DOHH2 (cell line): ENCODE data around the gene LRRC73.

Source experiments
- H3F3A ChIP-seq: fragments of 200-600 bp; sonication (generic), shearing (Covaris generic); 2 replicates; pipeline ENCODE4 v1.6.0; 2016; ENCODE audit warnings: antibody characterized with exemption, mild to moderate bottlenecking; ENCODE audit not compliant: control insufficient read depth, insufficient read depth
- H3K27ac ChIP-seq: fragments of 200-600 bp; sonication (generic); 2 replicates; pipeline ENCODE4 v1.5.1; 2014; ENCODE audit warnings: low read depth, mild to moderate bottlenecking, low read length, moderate library complexity
- H3K27me3 ChIP-seq: fragments of 200-600 bp; sonication (generic); 2 replicates; pipeline ENCODE4 v1.6.1; 2014; ENCODE audit warnings: mild to moderate bottlenecking, low read length, mixed read lengths; ENCODE audit not compliant: control insufficient read depth
- H3K36me3 ChIP-seq: fragments of 200-600 bp; sonication (generic); 2 replicates; pipeline ENCODE4 v1.6.1; 2014; ENCODE audit warnings: mild to moderate bottlenecking, low read length, moderate library complexity, mixed read lengths; ENCODE audit not compliant: control insufficient read depth
- H3K4me1 ChIP-seq: fragments of 200-600 bp; sonication (generic); 2 replicates; pipeline ENCODE4 v1.6.1; 2014; ENCODE audit warnings: mild to moderate bottlenecking, low read length, mixed read lengths; ENCODE audit not compliant: control insufficient read depth
- H3K4me2 ChIP-seq: fragments of 200-600 bp; sonication (generic); 2 replicates; pipeline ENCODE4 v1.6.0; 2014; ENCODE audit warnings: mild to moderate bottlenecking, low read length, moderate library complexity
- H3K4me3 ChIP-seq: fragments of 200-600 bp; sonication (generic); 2 replicates; pipeline ENCODE4 v1.5.1; 2014; ENCODE audit warnings: mild to moderate bottlenecking, low read length, mixed read lengths
- H3K79me2 ChIP-seq: fragments of 200-600 bp; sonication (generic); 2 replicates; pipeline ENCODE4 v1.6.1; 2014; ENCODE audit warnings: mild to moderate bottlenecking, low read length, mixed read lengths; ENCODE audit not compliant: control insufficient read depth
- H3K9me2 ChIP-seq: fragments of 200-600 bp; sonication (generic); replicated peaks from 2 replicates; pipeline ENCODE4 v1.6.1; 2014; ENCODE audit warnings: mild to moderate bottlenecking, low read length, mixed read lengths; ENCODE audit not compliant: control insufficient read depth
- H3K9me3 ChIP-seq: fragments of 200-600 bp; sonication (generic); 2 replicates; pipeline ENCODE4 v1.6.1; 2014; ENCODE audit warnings: antibody characterized with exemption, low read length, mixed read lengths; ENCODE audit not compliant: control insufficient read depth, insufficient read depth
- H4K20me1 ChIP-seq: fragments of 200-600 bp; sonication (generic); 2 replicates; pipeline ENCODE4 v1.6.0; 2014; ENCODE audit warnings: low read depth, mild to moderate bottlenecking, antibody characterized with exemption, low read length, moderate library complexity; ENCODE audit not compliant: control insufficient read depth, insufficient read depth
- EZH2phosphoT487 ChIP-seq: fragments of 200-600 bp; sonication (generic); IDR thresholded peaks from 2 replicates; pipeline ENCODE4 v1.6.1; 2017; ENCODE audit warnings: borderline replicate concordance, mild to moderate bottlenecking, antibody characterized with exemption, low read length, moderate library complexity, mixed read lengths
- TF ChIP-seq, protein P1 (sequence below): fragments of 200-600 bp; sonication (generic); IDR thresholded peaks from one replicate; pipeline ENCODE4 v1.5.1; 2014; ENCODE audit warnings: antibody characterized with exemption, mild to moderate bottlenecking, low read depth, low read length; ENCODE audit not compliant: poor library complexity, severe bottlenecking

Gene LRRC73

DNA sequence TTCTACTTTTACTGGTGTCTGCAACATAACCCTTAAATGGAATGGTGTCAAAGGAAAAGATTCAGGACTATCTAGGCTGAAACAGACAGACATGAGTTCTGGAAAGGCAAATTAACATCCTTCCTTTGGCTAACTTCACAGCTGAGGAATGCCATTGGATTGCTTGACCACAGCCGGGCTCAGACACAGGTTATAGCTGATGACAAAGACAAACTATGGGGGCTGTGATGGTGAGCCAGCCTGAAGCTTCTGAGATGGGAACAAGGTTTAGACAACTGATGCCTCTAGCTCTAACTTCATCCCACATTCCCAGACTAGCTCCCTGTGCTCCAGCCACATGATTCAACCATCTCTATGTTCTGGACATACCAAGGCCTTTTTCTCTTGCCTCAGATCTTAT is 22.1 kb upstream of the LRRC73 start:
- no peak for TF ChIP-seq EZH2phosphoT487
- TF ChIP-seq, protein P1, sequence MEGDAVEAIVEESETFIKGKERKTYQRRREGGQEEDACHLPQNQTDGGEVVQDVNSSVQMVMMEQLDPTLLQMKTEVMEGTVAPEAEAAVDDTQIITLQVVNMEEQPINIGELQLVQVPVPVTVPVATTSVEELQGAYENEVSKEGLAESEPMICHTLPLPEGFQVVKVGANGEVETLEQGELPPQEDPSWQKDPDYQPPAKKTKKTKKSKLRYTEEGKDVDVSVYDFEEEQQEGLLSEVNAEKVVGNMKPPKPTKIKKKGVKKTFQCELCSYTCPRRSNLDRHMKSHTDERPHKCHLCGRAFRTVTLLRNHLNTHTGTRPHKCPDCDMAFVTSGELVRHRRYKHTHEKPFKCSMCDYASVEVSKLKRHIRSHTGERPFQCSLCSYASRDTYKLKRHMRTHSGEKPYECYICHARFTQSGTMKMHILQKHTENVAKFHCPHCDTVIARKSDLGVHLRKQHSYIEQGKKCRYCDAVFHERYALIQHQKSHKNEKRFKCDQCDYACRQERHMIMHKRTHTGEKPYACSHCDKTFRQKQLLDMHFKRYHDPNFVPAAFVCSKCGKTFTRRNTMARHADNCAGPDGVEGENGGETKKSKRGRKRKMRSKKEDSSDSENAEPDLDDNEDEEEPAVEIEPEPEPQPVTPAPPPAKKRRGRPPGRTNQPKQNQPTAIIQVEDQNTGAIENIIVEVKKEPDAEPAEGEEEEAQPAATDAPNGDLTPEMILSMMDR = no peak
- peaks cover 69% of the 10 kb centered on the region for H3K36me3 ChIP-seq

DNA sequence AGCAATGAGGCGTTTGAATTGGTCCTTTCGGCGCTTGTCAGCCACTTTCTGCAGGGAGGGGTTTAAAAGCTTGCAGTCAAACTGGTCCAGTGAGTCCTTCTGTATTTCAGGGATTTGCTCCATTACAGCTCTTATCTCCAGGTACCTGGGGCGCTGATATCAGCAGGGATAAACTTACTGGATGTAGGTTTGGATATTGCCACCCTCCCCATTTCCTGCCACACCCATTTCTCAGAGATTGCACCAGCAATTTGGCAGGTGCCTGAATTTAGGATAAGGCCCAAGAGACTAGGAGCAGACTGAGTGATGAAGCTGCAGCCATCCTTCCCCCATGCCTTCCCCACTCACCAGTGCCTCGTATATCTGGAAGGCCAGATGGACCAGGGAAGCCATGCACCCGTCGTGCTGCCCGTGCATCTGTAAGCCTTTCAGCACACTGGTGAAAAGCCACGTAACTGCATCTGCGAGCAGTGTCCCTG is 14.4 kb upstream of the LRRC73 start:
- H3K9me3 ChIP-seq = no peaks in the 10 kb centered on the region
- no peak overlapping the region for H3K4me3 ChIP-seq
- H3K4me1 ChIP-seq = no peaks in the 10 kb centered on the region
- H3K27me3 ChIP-seq = no peaks in the 10 kb centered on the region
- no peak for TF ChIP-seq EZH2phosphoT487
- TF ChIP-seq, protein P1 = no peak
- H3K9me2 ChIP-seq = no peaks in the 10 kb centered on the region
- peaks cover 8% of the 10 kb centered on the region for H3K79me2 ChIP-seq
- peaks cover 14% of the 10 kb centered on the region; the same call in 1 of the 2 replicates for H3F3A ChIP-seq
- H4K20me1 ChIP-seq = no peaks in the 10 kb centered on the region
- H3K4me2 ChIP-seq = no peak overlapping the region
- H3K36me3 ChIP-seq = peaks cover 89% of the 10 kb centered on the region
- no peak overlapping the region for H3K27ac ChIP-seq

More for the DNA sequence above, 22.1 kb upstream of the LRRC73 start:
- Histone ChIP-seq H3F3A (peaks cover 8% of the 10 kb centered on the region; the same call in 1 of the 2 replicates), H4K20me1 (no peaks in the 10 kb centered on the region), H3K9me3 (no peaks in the 10 kb centered on the region), H3K79me2 (no peaks in the 10 kb centered on the region), H3K27ac (no peak overlapping the region), H3K4me2 (no peak overlapping the region), H3K4me3 (no peak overlapping the region), H3K9me2 (no peaks in the 10 kb centered on the region), H3K27me3 (no peaks in the 10 kb centered on the region), H3K4me1 (no peaks in the 10 kb centered on the region)

DNA sequence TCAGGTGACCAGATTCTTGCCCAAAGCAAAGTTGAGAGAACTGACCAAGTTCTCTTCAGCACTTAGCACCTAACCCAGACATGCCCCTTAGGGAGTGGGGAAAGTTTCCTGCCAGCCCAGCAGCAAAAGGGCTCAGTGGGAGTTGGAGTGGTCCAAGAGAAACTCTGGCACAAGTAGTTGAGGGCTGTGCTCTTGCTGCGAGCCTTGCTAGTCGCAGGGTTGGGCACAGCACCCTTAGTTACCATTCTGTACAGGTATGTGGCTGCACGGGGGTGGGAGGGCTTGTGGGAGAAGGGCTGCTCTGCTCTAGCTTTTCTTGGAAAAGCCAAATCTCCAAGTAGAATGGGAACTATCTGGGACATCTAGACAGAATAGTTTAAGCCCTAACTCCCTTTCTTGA is 13.1 kb upstream of the LRRC73 start:
- H3K36me3 ChIP-seq = peaks cover 97% of the 10 kb centered on the region

More for the DNA sequence above, 13.1 kb upstream of the LRRC73 start:
- Histone ChIP-seq H3K4me2 (no peak overlapping the region), H4K20me1 (no peaks in the 10 kb centered on the region), H3K4me3 (no peak overlapping the region), H3K27ac (no peak overlapping the region), H3K9me3 (no peaks in the 10 kb centered on the region), H3K27me3 (no peaks in the 10 kb centered on the region), H3K9me2 (no peaks in the 10 kb centered on the region), H3F3A (peaks cover 14% of the 10 kb centered on the region; the same call in 1 of the 2 replicates), H3K4me1 (peaks cover 7% of the 10 kb centered on the region), H3K79me2 (peaks cover 21% of the 10 kb centered on the region)
- TF ChIP-seq, protein P1 = no peak
- no peak for TF ChIP-seq EZH2phosphoT487
